ENCODE data around the gene PRKAR1B.

GRCh38 chr7:732556-732955, 5.5 kb upstream of the PRKAR1B start:
- no peak for TF ChIP-seq SUZ12 (IDR thresholded peaks at IDR 0.05; ENCODE audit: extremely low read depth, insufficient read depth, insufficient read length)
- no peak for TF ChIP-seq YY1 (IDR thresholded peaks at IDR 0.05; ENCODE audit: insufficient read depth, insufficient read length)
- no peak for TF ChIP-seq ZNF274 (IDR thresholded peaks at IDR 0.05; ENCODE audit: low read depth, low read length)

Data from NT2/D1 (cell line).